ENCODE results near the gene HNF4A.

GRCh38 chr20:44412402-44413144 lies 57.1 kb downstream of the HNF4A start:
- no peak for TF ChIP-seq YY1 (IDR thresholded peaks at IDR 0.05; ENCODE audit: insufficient read depth, insufficient read length)
- TF ChIP-seq ZNF274 (IDR thresholded peaks at IDR 0.05; ENCODE audit: low read depth, low read length) = no peak

All from NT2/D1 (cell line).